ENCODE measurements around the gene EIF4G3. TPM values are rescaled to one million over a fixed set of nuclear protein-coding genes. Genes with fewer than 3 reads are reported as not detected.

EIF4G3 gene
- total RNA-seq, 3 donors from 2014 or later (not counting 1 experiment from before 2014, with no cell fraction given) = 105 to 107 (median 107) TPM

- no peak overlapping the region for H3K27ac ChIP-seq (ENCODE audit: low read length)
- ATAC-seq (no peak), DNase-seq (no peak)
- no peaks in the 10 kb centered on the region for H3K4me1 ChIP-seq (ENCODE audit: control insufficient read depth, insufficient read depth, low read length)
- Mint-ChIP-seq H3K27me3 (ENCODE audit: low read depth in 2 of 2) (no peaks in the 10 kb centered on the region), H3K4me1 (peaks cover 12 to 14% of the 10 kb centered on the region in 2 donors), H3K27ac (no peak overlapping the region), H3K9me3 (no peaks in the 10 kb centered on the region), H3K36me3 (peaks cover 9% of the 10 kb centered on the region), H3K4me3 (no peak overlapping the region)
- no peak overlapping the region for H3K4me3 ChIP-seq (ENCODE audit: low read length)
- no peak for TF ChIP-seq CTCF (IDR thresholded peaks at IDR 0.05)
- H3K27me3 ChIP-seq (ENCODE audit: control insufficient read depth, insufficient read depth, low read length) = no peaks in the 10 kb centered on the region
- H3K9me3 ChIP-seq (ENCODE audit: control insufficient read depth, insufficient read depth, low read length) = no peaks in the 10 kb centered on the region
- H3K36me3 ChIP-seq (ENCODE audit: control insufficient read depth, insufficient read depth, low read length) = peaks cover 3% of the 10 kb centered on the region
- intact Hi-C loops (cut with micrococcal nuclease) = no loop called here
- WGBS (ENCODE audit: insufficient coverage) = 70% methylated on average over 3 of the region's 4 CpGs
Measured at GRCh38 chr1:21050031-21050430, 126.7 kb downstream of the EIF4G3 start.

- WGBS (ENCODE audit: insufficient coverage) = 88% methylated on average over 4 of the region's 4 CpGs
- peaks cover 9% of the 10 kb centered on the region for H3K36me3 Mint-ChIP-seq
- Histone ChIP-seq H3K36me3 (ENCODE audit: control insufficient read depth, insufficient read depth, low read length) (peaks cover 3% of the 10 kb centered on the region), H3K4me1 (ENCODE audit: control insufficient read depth, insufficient read depth, low read length) (no peaks in the 10 kb centered on the region), H3K27me3 (ENCODE audit: control insufficient read depth, insufficient read depth, low read length) (no peaks in the 10 kb centered on the region), H3K9me3 (ENCODE audit: control insufficient read depth, insufficient read depth, low read length) (no peaks in the 10 kb centered on the region), H3K4me3 (ENCODE audit: low read length) (no peak overlapping the region), H3K27ac (ENCODE audit: low read length) (no peak overlapping the region)
- peaks cover 12 to 17% of the 10 kb centered on the region in 2 donors for H3K4me1 Mint-ChIP-seq
- intact Hi-C loops (cut with micrococcal nuclease) = no loop called here
- no peak for DNase-seq
- TF ChIP-seq CTCF (IDR thresholded peaks at IDR 0.05) = no peak
- H3K27me3 Mint-ChIP-seq (ENCODE audit: low read depth in 2 of 2) = no peaks in the 10 kb centered on the region
- H3K9me3 Mint-ChIP-seq = no peaks in the 10 kb centered on the region
- ATAC-seq = no peak
- no peak overlapping the region for H3K4me3 Mint-ChIP-seq
- no peak overlapping the region for H3K27ac Mint-ChIP-seq
Measured at GRCh38 chr1:21048462-21048861, 128.2 kb downstream of the EIF4G3 start.

GRCh38 chr1:21046132-21046531 lies 130.6 kb downstream of the EIF4G3 start:
- no peaks in the 10 kb centered on the region for H3K9me3 ChIP-seq (ENCODE audit: control insufficient read depth, insufficient read depth, low read length)
- WGBS (ENCODE audit: insufficient coverage) = 86% methylated on average over 2 of the region's 3 CpGs
- no peaks in the 10 kb centered on the region for H3K9me3 Mint-ChIP-seq

More at GRCh38 chr1:21046132-21046531, 130.6 kb downstream of the EIF4G3 start:
- Histone ChIP-seq H3K4me3 (ENCODE audit: low read length) (no peak overlapping the region), H3K4me1 (ENCODE audit: control insufficient read depth, insufficient read depth, low read length) (no peaks in the 10 kb centered on the region), H3K27me3 (ENCODE audit: control insufficient read depth, insufficient read depth, low read length) (no peaks in the 10 kb centered on the region), H3K27ac (ENCODE audit: low read length) (no peak overlapping the region), H3K36me3 (ENCODE audit: control insufficient read depth, insufficient read depth, low read length) (peaks cover 3% of the 10 kb centered on the region)
- no peak for DNase-seq
- intact Hi-C loops (cut with micrococcal nuclease) = no loop called here
- ATAC-seq = no peak
- Mint-ChIP-seq H3K4me1 (peaks cover 20 to 33% of the 10 kb centered on the region in 2 donors), H3K27me3 (ENCODE audit: low read depth in 2 of 2) (no peaks in the 10 kb centered on the region), H3K27ac (no peak overlapping the region), H3K36me3 (peaks cover 9% of the 10 kb centered on the region), H3K4me3 (no peak overlapping the region)
- no peak for TF ChIP-seq CTCF (IDR thresholded peaks at IDR 0.05)

Measured in natural killer cell (primary cell).